Measurements from ENCODE around the gene RHOC.
"Not testable (repeated sequence)": the region's sequence is repeated elsewhere in the genome, so short reads cannot be mapped to it uniquely, and the experiment has no call there.

The RHOC gene

GRCh38 chr1:112727716-112728115 is 20.8 kb upstream of the RHOC start:
- Histone ChIP-seq H3K9me3 (ENCODE audit: control insufficient read depth, low read length) (no peaks in the 10 kb centered on the region), H3K9ac (ENCODE audit: low read length) (no peak overlapping the region), H3K4me1 (ENCODE audit: control insufficient read depth, insufficient read depth, low read length) (no peaks in the 10 kb centered on the region), H3K27me3 (ENCODE audit: control insufficient read depth, insufficient read depth, low read length) (no peaks in the 10 kb centered on the region), H3K36me3 (ENCODE audit: control insufficient read depth, insufficient read depth, low read length) (no peaks in the 10 kb centered on the region), H3K4me3 (ENCODE audit: low read length) (no peak overlapping the region)

- H3K9ac ChIP-seq (ENCODE audit: low read length); H3K4me3 ChIP-seq (ENCODE audit: low read length); H3K4me1 ChIP-seq (ENCODE audit: control insufficient read depth, insufficient read depth, low read length); H3K9me3 ChIP-seq (ENCODE audit: control insufficient read depth, low read length); H3K36me3 ChIP-seq (ENCODE audit: control insufficient read depth, insufficient read depth, low read length): not testable (repeated sequence)
- H3K27me3 ChIP-seq (ENCODE audit: control insufficient read depth, insufficient read depth, low read length) = peaks cover 11% of the 10 kb centered on the region
Observed at GRCh38 chr1:112724240-112724639, 17.3 kb upstream of the RHOC start.

GRCh38 chr1:112723511-112723839 is 16.5 kb upstream of the RHOC start:
- no peaks in the 10 kb centered on the region for H3K9me3 ChIP-seq (ENCODE audit: control insufficient read depth, low read length)
- H3K4me1 ChIP-seq (ENCODE audit: control insufficient read depth, insufficient read depth, low read length) = peaks cover 4% of the 10 kb centered on the region
- no peaks in the 10 kb centered on the region for H3K36me3 ChIP-seq (ENCODE audit: control insufficient read depth, insufficient read depth, low read length)
- H3K9ac ChIP-seq (ENCODE audit: low read length) = no peak overlapping the region
- H3K4me3 ChIP-seq (ENCODE audit: low read length) = no peak overlapping the region
- H3K27me3 ChIP-seq (ENCODE audit: control insufficient read depth, insufficient read depth, low read length) = peaks cover 16% of the 10 kb centered on the region

- Histone ChIP-seq H3K4me1 (ENCODE audit: control insufficient read depth, insufficient read depth, low read length) (peaks cover 4% of the 10 kb centered on the region), H3K9me3 (ENCODE audit: control insufficient read depth, low read length) (no peaks in the 10 kb centered on the region), H3K36me3 (ENCODE audit: control insufficient read depth, insufficient read depth, low read length) (no peaks in the 10 kb centered on the region), H3K4me3 (ENCODE audit: low read length) (no peak overlapping the region), H3K27me3 (ENCODE audit: control insufficient read depth, insufficient read depth, low read length) (peaks cover 16% of the 10 kb centered on the region), H3K9ac (ENCODE audit: low read length) (no peak overlapping the region)
Observed at GRCh38 chr1:112722601-112723510, 15.9 kb upstream of the RHOC start.

- peaks cover 16% of the 10 kb centered on the region for H3K27me3 ChIP-seq (ENCODE audit: control insufficient read depth, insufficient read depth, low read length)
- H3K4me3 ChIP-seq (ENCODE audit: low read length) = no peak overlapping the region
- peaks cover 4% of the 10 kb centered on the region for H3K4me1 ChIP-seq (ENCODE audit: control insufficient read depth, insufficient read depth, low read length)
- H3K9ac ChIP-seq (ENCODE audit: low read length) = no peak overlapping the region
- no peaks in the 10 kb centered on the region for H3K9me3 ChIP-seq (ENCODE audit: control insufficient read depth, low read length)
- no peaks in the 10 kb centered on the region for H3K36me3 ChIP-seq (ENCODE audit: control insufficient read depth, insufficient read depth, low read length)
Observed at GRCh38 chr1:112721966-112722524, 15.1 kb upstream of the RHOC start.

GRCh38 chr1:112721294-112721693 is 14.4 kb upstream of the RHOC start:
- peaks cover 16% of the 10 kb centered on the region for H3K27me3 ChIP-seq (ENCODE audit: control insufficient read depth, insufficient read depth, low read length)
- not testable (repeated sequence) for H3K9me3 ChIP-seq (ENCODE audit: control insufficient read depth, low read length); H3K4me1 ChIP-seq (ENCODE audit: control insufficient read depth, insufficient read depth, low read length); H3K36me3 ChIP-seq (ENCODE audit: control insufficient read depth, insufficient read depth, low read length); H3K4me3 ChIP-seq (ENCODE audit: low read length); H3K9ac ChIP-seq (ENCODE audit: low read length)

- H3K4me3 ChIP-seq (ENCODE audit: low read length) = no peak overlapping the region
- peaks cover 12% of the 10 kb centered on the region for H3K4me1 ChIP-seq (ENCODE audit: control insufficient read depth, insufficient read depth, low read length)
- no peaks in the 10 kb centered on the region for H3K9me3 ChIP-seq (ENCODE audit: control insufficient read depth, low read length)
- H3K27me3 ChIP-seq (ENCODE audit: control insufficient read depth, insufficient read depth, low read length) = peaks cover 16% of the 10 kb centered on the region
- no peaks in the 10 kb centered on the region for H3K36me3 ChIP-seq (ENCODE audit: control insufficient read depth, insufficient read depth, low read length)
- no peak overlapping the region for H3K9ac ChIP-seq (ENCODE audit: low read length)
Observed at GRCh38 chr1:112720800-112721199, 13.9 kb upstream of the RHOC start.

GRCh38 chr1:112719706-112720105 is 12.8 kb upstream of the RHOC start:
- peaks cover 16% of the 10 kb centered on the region for H3K4me1 ChIP-seq (ENCODE audit: control insufficient read depth, insufficient read depth, low read length)

GRCh38 chr1:112718691-112719418 is 11.9 kb upstream of the RHOC start:
- Histone ChIP-seq H3K4me3 (ENCODE audit: low read length) (no peak overlapping the region), H3K4me1 (ENCODE audit: control insufficient read depth, insufficient read depth, low read length) (peaks cover 25% of the 10 kb centered on the region), H3K9ac (ENCODE audit: low read length) (no peak overlapping the region)

More at GRCh38 chr1:112719706-112720105, 12.8 kb upstream of the RHOC start:
- H3K4me3 ChIP-seq (ENCODE audit: low read length) = no peak overlapping the region
- peaks cover 18% of the 10 kb centered on the region for H3K27me3 ChIP-seq (ENCODE audit: control insufficient read depth, insufficient read depth, low read length)
- no peaks in the 10 kb centered on the region for H3K36me3 ChIP-seq (ENCODE audit: control insufficient read depth, insufficient read depth, low read length)
- no peak overlapping the region for H3K9ac ChIP-seq (ENCODE audit: low read length)
- H3K9me3 ChIP-seq (ENCODE audit: control insufficient read depth, low read length) = no peaks in the 10 kb centered on the region

GRCh38 chr1:112717263-112717873 is 10.4 kb upstream of the RHOC start:
- no peaks in the 10 kb centered on the region for H3K36me3 ChIP-seq (ENCODE audit: control insufficient read depth, insufficient read depth, low read length)
- H3K4me3 ChIP-seq (ENCODE audit: low read length) = no peak overlapping the region
- H3K27me3 ChIP-seq (ENCODE audit: control insufficient read depth, insufficient read depth, low read length) = peaks cover 28% of the 10 kb centered on the region
- H3K9me3 ChIP-seq (ENCODE audit: control insufficient read depth, low read length) = no peaks in the 10 kb centered on the region
- H3K9ac ChIP-seq (ENCODE audit: low read length) = no peak overlapping the region
- peaks cover 30% of the 10 kb centered on the region for H3K4me1 ChIP-seq (ENCODE audit: control insufficient read depth, insufficient read depth, low read length)

More at GRCh38 chr1:112718691-112719418, 11.9 kb upstream of the RHOC start:
- Histone ChIP-seq H3K36me3 (ENCODE audit: control insufficient read depth, insufficient read depth, low read length) (no peaks in the 10 kb centered on the region), H3K9me3 (ENCODE audit: control insufficient read depth, low read length) (no peaks in the 10 kb centered on the region), H3K27me3 (ENCODE audit: control insufficient read depth, insufficient read depth, low read length) (peaks cover 26% of the 10 kb centered on the region)

GRCh38 chr1:112716133-112716720 is 9.3 kb upstream of the RHOC start:
- Histone ChIP-seq H3K4me3 (ENCODE audit: low read length) (peak overlapping the region; percentile 61), H3K9ac (ENCODE audit: low read length) (peak overlapping the region; percentile 31), H3K36me3 (ENCODE audit: control insufficient read depth, insufficient read depth, low read length) (no peaks in the 10 kb centered on the region), H3K9me3 (ENCODE audit: control insufficient read depth, low read length) (no peaks in the 10 kb centered on the region), H3K27me3 (ENCODE audit: control insufficient read depth, insufficient read depth, low read length) (peaks cover 28% of the 10 kb centered on the region), H3K4me1 (ENCODE audit: control insufficient read depth, insufficient read depth, low read length) (peaks cover 28% of the 10 kb centered on the region)

Measured in mucosa of stomach (tissue), 1 donor.